OCI-LY3 (cell line): ENCODE measurements around the gene MUC5B.

Experiments used
- H2AFZ ChIP-seq: fragments of 200-600, 300-600 bp; shearing (Covaris generic); 2 replicates; pipeline ENCODE4 v1.6.0; 2014; ENCODE audit warnings: antibody characterized with exemption, low read depth, low read length
- H3K27ac ChIP-seq: fragments of 200-600, 300-600 bp; sonication (generic); 2 replicates; pipeline ENCODE4 v1.5.1; 2014; ENCODE audit warnings: mild to moderate bottlenecking, low read length, moderate library complexity, mixed read lengths
- H3K27me3 ChIP-seq: fragments of 200-600, 300-600 bp; sonication (generic); 2 replicates; pipeline ENCODE4 v1.6.1; 2014; ENCODE audit warnings: low read depth, low read length, mixed read lengths
- H3K36me3 ChIP-seq: fragments of 200-600, 300-600 bp; sonication (generic); replicated peaks from 2 replicates; pipeline ENCODE3; 2014; ENCODE audit warnings: low read depth, low read length, mixed read lengths
- H3K4me1 ChIP-seq: fragments of 300-600, 200-600 bp; sonication (generic); 2 replicates; pipeline ENCODE4 v1.6.1; 2014; ENCODE audit warnings: low read length, mixed read lengths
- H3K4me2 ChIP-seq: fragments of 200-600, 300-600 bp; sonication (generic); 2 replicates; pipeline ENCODE4 v1.6.1; 2014; ENCODE audit warnings: low read length, mixed read lengths
- H3K4me3 ChIP-seq: fragments of 300-600, 200-600 bp; sonication (generic); 2 replicates; pipeline ENCODE4 v1.5.1; 2014; ENCODE audit warnings: antibody characterized with exemption, mild to moderate bottlenecking, low read length, moderate library complexity
- H3K79me2 ChIP-seq: fragments of 300-600, 200-600 bp; shearing (Covaris generic); 2 replicates; pipeline ENCODE4 v1.6.1; 2014; ENCODE audit warnings: mild to moderate bottlenecking, low read length, mixed read lengths
- H3K9ac ChIP-seq: fragments of 300-600, 200-600 bp; shearing (Covaris generic); 2 replicates; pipeline ENCODE4 v1.6.0; 2014; ENCODE audit warnings: mild to moderate bottlenecking, low read length, moderate library complexity
- H3K9me3 ChIP-seq: fragments of 200-600, 300-600 bp; shearing (Covaris generic); 2 replicates; pipeline ENCODE4 v1.6.1; 2014; ENCODE audit warnings: low read length, mixed read lengths; ENCODE audit not compliant: insufficient read depth
- H4K20me1 ChIP-seq: fragments of 200-600, 300-600 bp; sonication (generic); 2 replicates; pipeline ENCODE4 v1.6.1; 2016; ENCODE audit warnings: low read length, mixed read lengths; ENCODE audit not compliant: insufficient read depth
- EZH2phosphoT487 ChIP-seq: fragments of 200-600 bp; shearing (Covaris generic); IDR thresholded peaks from 2 replicates; pipeline ENCODE4 v1.6.1; 2018; ENCODE audit warnings: antibody characterized with exemption, mixed run types, low read depth
- TF ChIP-seq, protein P1 (sequence below): fragments of 200-600, 300-600 bp; sonication (generic); IDR thresholded peaks from 2 replicates; pipeline ENCODE4 v1.5.1; 2014; ENCODE audit warnings: antibody characterized with exemption, low read length, low read depth

Gene MUC5B

DNA sequence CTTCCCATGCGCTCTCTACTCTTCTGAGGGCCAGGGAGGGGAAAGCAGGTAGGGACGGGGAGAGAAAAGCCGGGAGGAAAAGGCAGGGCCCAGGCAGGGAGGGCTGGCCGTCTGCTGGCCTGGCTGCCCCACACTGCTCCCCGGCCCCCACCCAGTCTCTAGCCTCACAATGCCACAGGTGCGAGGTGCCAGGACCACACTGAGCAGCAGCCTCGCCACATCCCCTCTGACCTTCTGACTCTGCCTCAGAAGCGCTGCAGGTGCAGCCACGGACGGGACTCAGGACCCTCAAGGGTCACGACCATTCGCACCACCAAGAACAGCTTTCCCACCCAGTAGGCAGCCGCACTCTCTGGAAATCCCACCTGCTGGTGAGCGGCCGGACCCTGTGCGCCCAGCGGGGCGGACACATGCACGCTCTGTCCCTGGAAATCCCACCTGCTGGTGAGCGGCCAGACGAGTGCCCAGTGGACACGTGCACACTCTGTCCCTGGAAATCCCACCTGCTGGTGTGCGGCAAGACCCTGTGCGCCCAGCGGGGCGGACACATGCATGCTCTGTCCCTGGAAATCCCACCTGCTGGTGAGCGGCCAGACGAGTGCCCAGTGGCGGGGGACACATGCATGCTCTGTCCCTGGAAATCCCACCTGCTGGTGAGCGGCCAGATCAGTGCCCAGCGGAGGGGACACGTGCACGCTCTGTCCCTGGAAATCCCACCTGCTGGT lies 66.5 kb downstream of the MUC5B start:
- H3K79me2 ChIP-seq = no peaks in the 10 kb centered on the region
- no peak for TF ChIP-seq EZH2phosphoT487
- TF ChIP-seq, protein P1, sequence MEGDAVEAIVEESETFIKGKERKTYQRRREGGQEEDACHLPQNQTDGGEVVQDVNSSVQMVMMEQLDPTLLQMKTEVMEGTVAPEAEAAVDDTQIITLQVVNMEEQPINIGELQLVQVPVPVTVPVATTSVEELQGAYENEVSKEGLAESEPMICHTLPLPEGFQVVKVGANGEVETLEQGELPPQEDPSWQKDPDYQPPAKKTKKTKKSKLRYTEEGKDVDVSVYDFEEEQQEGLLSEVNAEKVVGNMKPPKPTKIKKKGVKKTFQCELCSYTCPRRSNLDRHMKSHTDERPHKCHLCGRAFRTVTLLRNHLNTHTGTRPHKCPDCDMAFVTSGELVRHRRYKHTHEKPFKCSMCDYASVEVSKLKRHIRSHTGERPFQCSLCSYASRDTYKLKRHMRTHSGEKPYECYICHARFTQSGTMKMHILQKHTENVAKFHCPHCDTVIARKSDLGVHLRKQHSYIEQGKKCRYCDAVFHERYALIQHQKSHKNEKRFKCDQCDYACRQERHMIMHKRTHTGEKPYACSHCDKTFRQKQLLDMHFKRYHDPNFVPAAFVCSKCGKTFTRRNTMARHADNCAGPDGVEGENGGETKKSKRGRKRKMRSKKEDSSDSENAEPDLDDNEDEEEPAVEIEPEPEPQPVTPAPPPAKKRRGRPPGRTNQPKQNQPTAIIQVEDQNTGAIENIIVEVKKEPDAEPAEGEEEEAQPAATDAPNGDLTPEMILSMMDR = no peak
- H3K4me1 ChIP-seq = no peaks in the 10 kb centered on the region
- H3K27ac ChIP-seq = no peak overlapping the region
- no peaks in the 10 kb centered on the region for H4K20me1 ChIP-seq
- no peak overlapping the region for H3K4me2 ChIP-seq
- H3K9me3 ChIP-seq = no peaks in the 10 kb centered on the region
- no peaks in the 10 kb centered on the region for H3K27me3 ChIP-seq
- no peak overlapping the region for H3K4me3 ChIP-seq
- peaks cover 5% of the 10 kb centered on the region for H3K36me3 ChIP-seq
- no peak overlapping the region for H3K9ac ChIP-seq
- H2AFZ ChIP-seq = no peak overlapping the region

DNA sequence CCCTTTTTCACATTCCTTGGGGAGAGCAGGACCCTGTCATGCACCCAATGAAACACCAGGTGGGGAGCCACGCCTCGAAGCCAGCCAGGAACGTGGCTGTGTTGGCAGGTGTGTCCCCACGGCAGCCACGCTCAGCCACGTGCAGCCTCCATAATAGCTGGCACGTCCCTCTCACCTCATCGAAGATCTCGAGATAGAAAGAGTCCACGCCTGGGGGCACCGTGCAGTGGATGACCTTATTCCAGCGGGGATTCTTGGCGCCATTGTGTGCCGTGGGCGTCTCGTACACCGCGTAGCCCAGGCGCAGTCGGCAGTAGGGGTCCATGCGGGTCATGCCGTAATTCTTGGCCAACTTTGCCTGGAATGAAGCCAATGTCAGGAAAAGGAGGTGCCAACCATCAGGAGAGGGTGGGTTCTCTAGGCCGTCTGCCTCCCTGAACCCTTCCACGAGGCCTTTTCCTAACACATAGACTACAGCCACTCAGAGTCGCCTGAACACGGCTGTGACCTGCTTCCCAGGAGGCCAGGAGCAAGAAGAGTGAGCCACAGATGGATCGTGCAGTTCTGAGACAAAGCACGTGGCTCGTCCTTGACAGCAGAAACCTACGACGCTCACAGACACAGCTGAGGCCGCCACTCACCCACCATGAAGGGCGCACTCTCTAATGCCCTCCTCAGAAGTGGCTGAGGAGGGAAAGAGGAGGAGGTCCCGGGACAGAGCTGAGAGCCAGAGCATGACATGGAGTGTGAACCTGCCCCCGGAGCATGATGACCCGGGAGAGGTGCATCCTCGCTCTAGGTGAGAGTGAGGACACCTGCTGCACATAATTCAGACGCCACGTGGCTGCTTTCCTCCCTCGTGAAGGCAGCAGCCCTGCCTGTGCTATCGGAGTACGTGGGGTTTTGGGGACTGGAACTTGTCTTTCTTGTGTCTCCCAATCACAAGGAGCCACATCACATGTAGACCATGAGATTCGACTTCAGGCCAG lies 67.5 kb downstream of the MUC5B start:
- peaks cover 5% of the 10 kb centered on the region for H3K36me3 ChIP-seq
- H3K4me3 ChIP-seq = no peak overlapping the region
- no peak overlapping the region for H3K27ac ChIP-seq
- no peak overlapping the region for H3K9ac ChIP-seq
- H4K20me1 ChIP-seq = no peaks in the 10 kb centered on the region
- H3K4me2 ChIP-seq = no peak overlapping the region
- H2AFZ ChIP-seq = no peak overlapping the region
- no peaks in the 10 kb centered on the region for H3K9me3 ChIP-seq
- H3K27me3 ChIP-seq = no peaks in the 10 kb centered on the region
- TF ChIP-seq, protein P1 = no peak
- no peak for TF ChIP-seq EZH2phosphoT487
- no peaks in the 10 kb centered on the region for H3K4me1 ChIP-seq
- H3K79me2 ChIP-seq = no peaks in the 10 kb centered on the region

DNA sequence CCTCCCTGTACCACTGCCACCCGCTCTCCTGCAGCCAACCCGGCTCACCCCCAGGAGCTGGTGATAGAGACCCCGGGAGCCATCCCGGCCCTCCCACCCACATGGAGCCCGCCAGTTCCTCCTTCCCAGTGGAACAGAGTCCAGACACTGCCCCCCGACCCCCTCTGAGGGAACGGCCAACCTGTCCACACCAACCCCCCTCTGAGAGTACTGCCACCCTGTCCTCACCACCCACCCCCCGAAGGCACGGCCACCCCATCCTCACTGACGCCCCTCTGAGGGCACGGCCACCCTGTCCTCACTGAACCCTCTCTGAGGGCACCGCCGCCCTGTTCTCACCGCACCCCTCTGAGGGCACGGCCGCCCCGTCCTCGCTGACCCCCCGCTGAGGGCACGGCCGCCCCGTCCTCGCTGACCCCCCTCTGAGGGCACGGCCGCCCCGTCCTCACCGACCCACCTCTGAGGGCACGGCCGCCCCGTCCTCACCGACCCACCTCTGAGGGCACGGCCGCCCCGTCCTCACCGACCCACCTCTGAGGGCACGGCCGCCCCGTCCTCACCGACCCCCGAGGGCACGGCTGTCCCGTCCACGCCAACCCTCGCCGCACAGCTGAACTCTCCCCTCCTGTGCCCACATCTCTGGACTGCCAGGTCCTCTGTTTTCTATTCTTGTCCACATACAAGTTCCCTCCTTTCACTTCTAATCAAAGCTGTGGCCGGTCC lies 68.6 kb downstream of the MUC5B start:
- no peaks in the 10 kb centered on the region for H3K79me2 ChIP-seq
- H3K4me2 ChIP-seq = no peak overlapping the region
- H3K9ac ChIP-seq = no peak overlapping the region
- H3K27me3 ChIP-seq = no peaks in the 10 kb centered on the region
- TF ChIP-seq, protein P1 = no peak
- TF ChIP-seq EZH2phosphoT487 = no peak
- H3K4me1 ChIP-seq = no peaks in the 10 kb centered on the region
- no peak overlapping the region for H3K27ac ChIP-seq
- peaks cover 5% of the 10 kb centered on the region for H3K36me3 ChIP-seq
- H3K9me3 ChIP-seq = no peaks in the 10 kb centered on the region
- H3K4me3 ChIP-seq = no peak overlapping the region
- H4K20me1 ChIP-seq = no peaks in the 10 kb centered on the region
- no peak overlapping the region for H2AFZ ChIP-seq
